GM10266 (cell line): Measurements from ENCODE around the gene NEXN.

ENCODE experiments used
- DNase-seq: peaks from one replicate; pipeline ENCODE4 v3.0.0; 2012; ENCODE audit errors: extremely low spot score
- TF ChIP-seq, protein P1 (sequence below): IDR thresholded peaks from 2 replicates; pipeline ENCODE4 v1.5.1; 2012; ENCODE audit warnings: mild to moderate bottlenecking, low read depth; ENCODE audit not compliant: control insufficient read depth, insufficient read depth; ENCODE audit errors: missing control alignments

Gene NEXN

GRCh38 chr1:77858725-77859124 is 29.7 kb upstream of the NEXN start:
- TF ChIP-seq, protein P1, sequence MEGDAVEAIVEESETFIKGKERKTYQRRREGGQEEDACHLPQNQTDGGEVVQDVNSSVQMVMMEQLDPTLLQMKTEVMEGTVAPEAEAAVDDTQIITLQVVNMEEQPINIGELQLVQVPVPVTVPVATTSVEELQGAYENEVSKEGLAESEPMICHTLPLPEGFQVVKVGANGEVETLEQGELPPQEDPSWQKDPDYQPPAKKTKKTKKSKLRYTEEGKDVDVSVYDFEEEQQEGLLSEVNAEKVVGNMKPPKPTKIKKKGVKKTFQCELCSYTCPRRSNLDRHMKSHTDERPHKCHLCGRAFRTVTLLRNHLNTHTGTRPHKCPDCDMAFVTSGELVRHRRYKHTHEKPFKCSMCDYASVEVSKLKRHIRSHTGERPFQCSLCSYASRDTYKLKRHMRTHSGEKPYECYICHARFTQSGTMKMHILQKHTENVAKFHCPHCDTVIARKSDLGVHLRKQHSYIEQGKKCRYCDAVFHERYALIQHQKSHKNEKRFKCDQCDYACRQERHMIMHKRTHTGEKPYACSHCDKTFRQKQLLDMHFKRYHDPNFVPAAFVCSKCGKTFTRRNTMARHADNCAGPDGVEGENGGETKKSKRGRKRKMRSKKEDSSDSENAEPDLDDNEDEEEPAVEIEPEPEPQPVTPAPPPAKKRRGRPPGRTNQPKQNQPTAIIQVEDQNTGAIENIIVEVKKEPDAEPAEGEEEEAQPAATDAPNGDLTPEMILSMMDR = no peak
- DNase-seq = no peak

- no peak for DNase-seq
- TF ChIP-seq, protein P1 = no peak
Observed at GRCh38 chr1:77859248-77859647, 29.2 kb upstream of the NEXN start.

DNA sequence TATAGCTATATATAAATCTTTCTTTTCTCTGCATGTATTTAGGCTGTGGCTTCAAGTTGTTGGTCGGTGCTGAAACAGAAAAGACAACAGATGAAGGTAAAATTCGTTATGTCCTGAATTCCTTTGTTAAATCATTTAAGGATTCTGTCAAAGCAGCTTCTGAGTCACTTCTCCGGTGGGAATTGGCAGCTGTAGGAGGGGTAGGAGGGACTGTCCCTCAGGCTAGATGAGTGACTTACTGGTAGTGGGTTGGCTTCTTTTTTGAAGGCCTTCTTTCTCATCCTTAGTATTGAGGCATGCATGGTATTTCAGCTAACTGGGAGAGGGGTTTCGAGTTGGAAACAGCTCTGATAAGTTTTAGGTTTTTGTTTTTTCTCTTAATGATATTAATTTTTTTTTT is 22.1 kb upstream of the NEXN start:
- TF ChIP-seq, protein P1 = no peak

DNA sequence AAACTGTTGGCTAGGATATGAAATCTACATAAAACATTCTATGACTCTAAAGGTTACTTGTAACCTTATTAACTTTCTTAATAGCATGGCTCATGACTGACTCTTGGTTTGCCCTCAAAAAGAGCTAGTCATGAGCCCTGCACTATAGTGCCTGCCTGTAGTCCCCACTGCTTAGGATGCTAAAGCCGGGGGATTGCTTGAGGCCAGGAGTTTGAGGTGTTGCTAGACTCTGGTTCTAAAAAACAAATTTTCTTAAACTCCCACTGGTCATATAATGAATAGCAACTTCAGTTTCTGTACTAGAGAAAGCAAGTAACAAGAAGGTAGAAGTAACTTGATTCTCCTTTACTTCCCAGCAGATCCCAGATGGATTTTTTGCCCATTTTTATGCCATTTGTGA is 15.8 kb upstream of the NEXN start:
- TF ChIP-seq, protein P1 = no peak
- no peak for DNase-seq

More for the DNA sequence above, 22.1 kb upstream of the NEXN start:
- no peak for DNase-seq

DNA sequence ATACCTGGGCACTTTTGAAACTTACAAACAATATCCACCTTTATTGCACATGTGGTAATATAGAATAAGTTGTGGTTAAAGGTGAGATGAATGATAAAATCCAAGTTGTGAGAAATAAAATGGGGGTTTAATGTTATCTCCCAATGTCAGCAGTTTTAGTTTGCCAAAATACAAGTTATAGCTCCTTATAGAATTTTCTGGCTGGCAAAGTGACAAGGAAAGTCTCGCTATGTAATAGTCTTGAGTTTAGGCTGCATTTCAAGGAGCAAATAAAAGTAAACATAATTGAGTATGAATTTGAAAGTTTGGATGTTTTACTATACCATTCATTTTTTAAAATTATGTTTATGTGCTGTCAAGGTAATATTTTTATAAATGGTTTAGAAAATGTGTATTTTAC is 15.0 kb upstream of the NEXN start:
- DNase-seq = no peak
- TF ChIP-seq, protein P1 = no peak

GRCh38 chr1:77874804-77875445 is 13.5 kb upstream of the NEXN start:
- TF ChIP-seq, protein P1 = no peak
- DNase-seq = no peak

GRCh38 chr1:77876884-77877283 is 11.5 kb upstream of the NEXN start:
- no peak for DNase-seq
- TF ChIP-seq, protein P1 = no peak
